HCT116 (cell line): Measurements from ENCODE around the gene IPP. TPM values are rescaled to one million over a fixed set of nuclear protein-coding genes. Genes with fewer than 3 reads are reported as not detected.

Experiments
- ATAC-seq: fragments of 200-7000 bp; cut with Tn5 transposase; 2 replicates; pipeline ENCODE4 v1.9.1; 2020; ENCODE audit warnings: mild to moderate bottlenecking, moderate library complexity
- BruUV-seq: library from RNA; stranded (reverse); fragments of 400-500 nt; replicated peaks from 2 replicates; lab custom pipeline; 2021; lab: Mats Ljungman, UMichigan
- CTCF ChIA-PET: fragments of 300-600 bp; sonication (Branson Sonifier 250); formaldehyde crosslinking; loops from one replicate; lab custom pipeline; 2021; ENCODE audit warnings: antibody characterized with exemption; lab: Charles Lee
- POLR2A ChIA-PET: fragments of 300-600, 350-600 bp; sonication (Branson Sonifier 250); formaldehyde crosslinking; loops from one replicate; lab custom pipeline; 2021; ENCODE audit warnings: antibody characterized with exemption; lab: Charles Lee
- RAD21 ChIA-PET, 2 experiments: fragments of 300-600 bp; sonication (Branson Sonifier 250); formaldehyde crosslinking; loops; one replicate each; lab custom pipeline; 2023; ENCODE audit warnings: low total read pairs in 2 of 2; ENCODE audit not compliant: uncharacterized antibody in 2 of 2, unreplicated experiment in 2 of 2, low non-redundant PET in 1 of 2; lab: Charles Lee
- DNase-seq: peaks from one replicate; pipeline ENCODE4 v3.0.0-alpha.2; 2010; ENCODE audit warnings: low read depth, low spot score
- H2AFZ ChIP-seq: fragments of 200-600 bp; shearing (Covaris generic), sonication (generic); 2 replicates; pipeline ENCODE4 v1.6.1; 2017; ENCODE audit warnings: low read depth, mixed run types, mixed read lengths, antibody characterized with exemption, low read length; ENCODE audit not compliant: poor library complexity, severe bottlenecking
- H3K27ac ChIP-seq: 2 replicates; pipeline ENCODE4 v1.5.1; 2012; ENCODE audit warnings: low read depth, low read length
- H3K27me3 ChIP-seq: fragments of 200-600 bp; sonication (generic); 2 replicates; pipeline ENCODE4 v1.6.1; 2016; ENCODE audit warnings: mixed run types, low read length, mixed read lengths; ENCODE audit not compliant: insufficient read depth
- H3K36me3 ChIP-seq, 2 experiments: fragments of 200-500 bp in 1 of 2; fragments of 200-600 bp in 1 of 2; sonication (Bioruptor generic) in 1 of 2; sonication (generic) in 1 of 2; 2 replicates each; pipeline versions ENCODE4 v1.5.1 to v1.6.1; 2014 to 2016; ENCODE audit warnings: low read length in 2 of 2, inconsistent platforms in 1 of 2, mixed read lengths in 1 of 2, mixed run types in 1 of 2; ENCODE audit not compliant: insufficient read depth in 2 of 2, control insufficient read depth in 1 of 2
- H3K4me1 ChIP-seq, 2 experiments: fragments of 200-600 bp in 1 of 2; sonication (generic) in 1 of 2; 2 replicates each; pipeline versions ENCODE4 v1.5.1 to v1.6.1; 2012 to 2017; ENCODE audit warnings: low read length in 2 of 2, inconsistent platforms in 1 of 2, mild to moderate bottlenecking in 1 of 2, mixed read lengths in 1 of 2, mixed run types in 1 of 2, moderate library complexity in 1 of 2; ENCODE audit not compliant: insufficient read depth in 2 of 2, control insufficient read depth in 1 of 2
- H3K4me2 ChIP-seq: fragments of 200-600 bp; sonication (generic); 2 replicates; pipeline ENCODE4 v1.6.1; 2017; ENCODE audit warnings: mixed run types, low read length, mixed read lengths
- H3K4me3 ChIP-seq, 2 experiments: fragments of 200-600 bp in 1 of 2; sonication (generic) in 1 of 2; replicated peaks in 1 of 2; 2 replicates each; pipeline ENCODE4 v1.5.1; 2011 to 2016; ENCODE audit warnings: low read length in 2 of 2, control low read depth in 1 of 2, low read depth in 1 of 2, mild to moderate bottlenecking in 1 of 2, mixed read lengths in 1 of 2, mixed run types in 1 of 2
- H3K79me2 ChIP-seq: fragments of 200-600 bp; sonication (generic); 2 replicates; pipeline ENCODE4 v1.6.1; 2017; ENCODE audit warnings: mild to moderate bottlenecking, mixed run types, low read length, moderate library complexity, mixed read lengths; ENCODE audit not compliant: insufficient read depth
- H3K9ac ChIP-seq: fragments of 200-600 bp; sonication (generic); 2 replicates; pipeline ENCODE4 v1.6.1; 2016; ENCODE audit warnings: low read length, mixed read lengths
- H3K9me2 ChIP-seq: fragments of 200-600 bp; sonication (generic), shearing (Covaris generic); 2 replicates; pipeline ENCODE4 v1.6.1; 2017; ENCODE audit warnings: mixed run types, mild to moderate bottlenecking, moderate library complexity; ENCODE audit not compliant: insufficient read depth
- H3K9me3 ChIP-seq, 2 experiments: fragments of 200-500 bp in 1 of 2; fragments of 200-600 bp in 1 of 2; sonication (Bioruptor generic) in 1 of 2; sonication (generic) in 1 of 2; 2 replicates each; pipeline ENCODE4 v1.6.1; 2014 to 2017; ENCODE audit warnings: low read length in 2 of 2, mixed read lengths in 2 of 2, inconsistent platforms in 1 of 2, low read depth in 1 of 2, mild to moderate bottlenecking in 1 of 2, mixed run types in 1 of 2, moderate library complexity in 1 of 2; ENCODE audit not compliant: control insufficient read depth in 1 of 2, insufficient read depth in 1 of 2
- H4K20me1 ChIP-seq: fragments of 200-600 bp; sonication (generic), shearing (Covaris generic); 2 replicates; pipeline ENCODE4 v1.6.1; 2017; ENCODE audit warnings: mixed run types, mild to moderate bottlenecking, moderate library complexity; ENCODE audit not compliant: insufficient read depth
- EZH2 ChIP-seq: fragments of 200-600 bp; sonication (generic); IDR thresholded peaks from 2 replicates; pipeline ENCODE4 v1.6.1; 2017; ENCODE audit warnings: antibody characterized with exemption, mixed run types
- SIN3A ChIP-seq: IDR thresholded peaks from 2 replicates; pipeline ENCODE4 v1.6.1; 2012; ENCODE audit warnings: low read depth
- TCF7L2 ChIP-seq: IDR thresholded peaks from 2 replicates; pipeline ENCODE4 v1.7.0; 2011; ENCODE audit warnings: borderline replicate concordance, inconsistent platforms; ENCODE audit not compliant: insufficient read depth, insufficient read length; ENCODE audit errors: extremely low read depth
- ZFX ChIP-seq: fragments of 450-650 bp; IDR thresholded peaks from 2 replicates; pipeline ENCODE4 v1.6.1; 2017
- intact Hi-C: fragments of 100-400 bp; cut with micrococcal nuclease; formaldehyde crosslinking; loops from 2 replicates; pipeline ENCODE4 v1.10.0; 2022
- total RNA-seq: library from RNA; stranded (reverse); gene quantifications from one replicate; pipeline ENCODE4 v1.2.1, GENCODE V29; 2021; ENCODE audit not compliant: unreplicated experiment
- TF ChIP-seq, protein P1 (sequence below): IDR thresholded peaks from 2 replicates; pipeline ENCODE4 v1.6.1; 2012; ENCODE audit warnings: low read depth
- TF ChIP-seq, protein P2 (sequence below): IDR thresholded peaks from 2 replicates; pipeline ENCODE4 v1.6.1; 2012

IPP gene
- total RNA-seq, 1 experiment from 2014 or later, result 13.8 TPM

GRCh38 chr1:45713711-45714110, 36.7 kb downstream of the IPP start (continued):
- TF ChIP-seq, protein P1, sequence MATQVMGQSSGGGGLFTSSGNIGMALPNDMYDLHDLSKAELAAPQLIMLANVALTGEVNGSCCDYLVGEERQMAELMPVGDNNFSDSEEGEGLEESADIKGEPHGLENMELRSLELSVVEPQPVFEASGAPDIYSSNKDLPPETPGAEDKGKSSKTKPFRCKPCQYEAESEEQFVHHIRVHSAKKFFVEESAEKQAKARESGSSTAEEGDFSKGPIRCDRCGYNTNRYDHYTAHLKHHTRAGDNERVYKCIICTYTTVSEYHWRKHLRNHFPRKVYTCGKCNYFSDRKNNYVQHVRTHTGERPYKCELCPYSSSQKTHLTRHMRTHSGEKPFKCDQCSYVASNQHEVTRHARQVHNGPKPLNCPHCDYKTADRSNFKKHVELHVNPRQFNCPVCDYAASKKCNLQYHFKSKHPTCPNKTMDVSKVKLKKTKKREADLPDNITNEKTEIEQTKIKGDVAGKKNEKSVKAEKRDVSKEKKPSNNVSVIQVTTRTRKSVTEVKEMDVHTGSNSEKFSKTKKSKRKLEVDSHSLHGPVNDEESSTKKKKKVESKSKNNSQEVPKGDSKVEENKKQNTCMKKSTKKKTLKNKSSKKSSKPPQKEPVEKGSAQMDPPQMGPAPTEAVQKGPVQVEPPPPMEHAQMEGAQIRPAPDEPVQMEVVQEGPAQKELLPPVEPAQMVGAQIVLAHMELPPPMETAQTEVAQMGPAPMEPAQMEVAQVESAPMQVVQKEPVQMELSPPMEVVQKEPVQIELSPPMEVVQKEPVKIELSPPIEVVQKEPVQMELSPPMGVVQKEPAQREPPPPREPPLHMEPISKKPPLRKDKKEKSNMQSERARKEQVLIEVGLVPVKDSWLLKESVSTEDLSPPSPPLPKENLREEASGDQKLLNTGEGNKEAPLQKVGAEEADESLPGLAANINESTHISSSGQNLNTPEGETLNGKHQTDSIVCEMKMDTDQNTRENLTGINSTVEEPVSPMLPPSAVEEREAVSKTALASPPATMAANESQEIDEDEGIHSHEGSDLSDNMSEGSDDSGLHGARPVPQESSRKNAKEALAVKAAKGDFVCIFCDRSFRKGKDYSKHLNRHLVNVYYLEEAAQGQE, result no peak
- TF ChIP-seq SIN3A, result no peak

DNA sequence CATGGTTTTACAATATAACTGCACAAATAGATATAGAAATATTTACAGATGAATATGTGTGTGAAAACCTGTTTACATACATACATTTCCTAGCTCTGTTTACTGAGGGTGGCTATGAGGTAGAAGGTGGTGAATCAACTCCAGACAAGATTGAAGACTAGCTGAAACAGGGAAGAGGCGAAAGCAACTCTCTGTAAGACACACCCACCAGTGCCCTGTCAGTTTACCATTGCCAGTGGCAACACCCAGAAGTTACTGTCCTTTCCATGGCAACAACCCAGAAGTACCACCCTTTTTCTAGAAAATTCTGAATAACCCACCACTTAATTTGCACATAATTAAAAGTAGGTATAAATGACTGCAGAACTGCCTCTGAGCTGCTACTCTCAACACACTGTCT, 45.8 kb downstream of the IPP start:
- no peaks in the 10 kb centered on the region; a peak in 1 of 4 replicates for H3K9me3 ChIP-seq
- H3K79me2 ChIP-seq, result no peaks in the 10 kb centered on the region
- no peak overlapping the region for H2AFZ ChIP-seq
- H4K20me1 ChIP-seq, result no peaks in the 10 kb centered on the region
- no peaks in the 10 kb centered on the region for H3K27me3 ChIP-seq
- H3K4me3 ChIP-seq, result no peak overlapping the region
- ATAC-seq (no peak), DNase-seq (no peak)
- ChIA-PET RAD21 (no interaction called here), POLR2A (no interaction called here), CTCF (no interaction called here)
- no peak overlapping the region for H3K9ac ChIP-seq
- BruUV-seq, result no TSS peak
- H3K4me2 ChIP-seq, result no peak overlapping the region
- no peak for TF ChIP-seq ZFX
- TF ChIP-seq, protein P1, result no peak
- TF ChIP-seq, protein P2, sequence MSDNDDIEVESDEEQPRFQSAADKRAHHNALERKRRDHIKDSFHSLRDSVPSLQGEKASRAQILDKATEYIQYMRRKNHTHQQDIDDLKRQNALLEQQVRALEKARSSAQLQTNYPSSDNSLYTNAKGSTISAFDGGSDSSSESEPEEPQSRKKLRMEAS, result no peak
- TF ChIP-seq TCF7L2, result no peak
- TF ChIP-seq EZH2, result no peak
- no peak overlapping the region for H3K27ac ChIP-seq
- intact Hi-C loops, result no loop called here
- no peaks in the 10 kb centered on the region for H3K9me2 ChIP-seq
- no peaks in the 10 kb centered on the region for H3K4me1 ChIP-seq
- H3K36me3 ChIP-seq, result no peaks in the 10 kb centered on the region
